B cell (primary cell): ENCODE results near the gene DTNA. TPM values are rescaled to one million over a fixed set of nuclear protein-coding genes. Genes with fewer than 3 reads are reported as not detected.

ENCODE experiments used
- ATAC-seq: fragments of 200-7000 bp; cut with Tn5 transposase; one replicate; pipeline ENCODE4 v1.10.0; 2021; ENCODE audit warnings: low read depth, mild to moderate bottlenecking, moderate number of reproducible peaks, moderate library complexity
- CTCF ChIA-PET: fragments of 350-600 bp; sonication (Branson Sonifier 250); formaldehyde crosslinking; loops from one replicate; lab custom pipeline; 2021; ENCODE audit warnings: antibody characterized with exemption, inconsistent platforms; lab: Charles Lee
- POLR2A ChIA-PET: fragments of 350-600 bp; sonication (Branson Sonifier 250); formaldehyde crosslinking; loops from one replicate; lab custom pipeline; 2021; ENCODE audit warnings: antibody characterized with exemption; lab: Charles Lee
- DNase-seq: peaks from one replicate; pipeline ENCODE4 v3.0.0; 2013
- H2AFZ ChIP-seq: 2 replicates; pipeline ENCODE4 v1.6.1; 2012; ENCODE audit warnings: mild to moderate bottlenecking, low read depth, low read length; ENCODE audit not compliant: insufficient read depth, poor library complexity, severe bottlenecking
- H3K27ac ChIP-seq, 2 donors: 1 replicate in 1 of 2; 2 replicates in 1 of 2; pipeline ENCODE4 v1.5.1; 2012 to 2013; ENCODE audit warnings: low read length in 2 of 2, mild to moderate bottlenecking in 2 of 2, moderate library complexity in 1 of 2
- H3K27me3 ChIP-seq, 4 experiments: fragments of 200-600 bp in 1 of 4; sonication (generic) in 1 of 4; replicated peaks in 1 of 4; 1 replicate in 2 of 4; 2 replicates in 2 of 4; pipeline versions ENCODE4 v1.6.1 to v1.7.0; 2013 to 2016; ENCODE audit warnings: low read length in 3 of 4, mild to moderate bottlenecking in 2 of 4, mixed read lengths in 1 of 4, moderate library complexity in 1 of 4; ENCODE audit not compliant: insufficient read depth in 4 of 4, control insufficient read depth in 3 of 4; ENCODE audit errors: control extremely low read depth in 1 of 4
- H3K36me3 ChIP-seq, 2 experiments: replicated peaks in 1 of 2; 1 replicate in 1 of 2; 2 replicates in 1 of 2; pipeline versions ENCODE4 v1.6.1 to v1.7.1; 2013; ENCODE audit warnings: low read length in 1 of 2; ENCODE audit not compliant: insufficient read depth in 2 of 2, control insufficient read depth in 1 of 2; ENCODE audit errors: control extremely low read depth in 1 of 2, extremely low read depth in 1 of 2
- H3K4me1 ChIP-seq, 2 donors: fragments of 200-600 bp in 1 of 2; sonication (generic) in 1 of 2; 1 replicate in 1 of 2; 2 replicates in 1 of 2; pipeline versions ENCODE4 v1.5.1 to v1.6.1; 2013 to 2017; ENCODE audit warnings: low read length in 2 of 2; ENCODE audit not compliant: control insufficient read depth in 2 of 2, insufficient read depth in 2 of 2
- H3K4me2 ChIP-seq: replicated peaks from 2 replicates; pipeline ENCODE3; 2012; ENCODE audit warnings: mild to moderate bottlenecking, low read depth, low read length; ENCODE audit not compliant: poor library complexity, severe bottlenecking
- H3K4me3 ChIP-seq, 5 experiments: fragments of 200-600 bp in 1 of 5; sonication (generic) in 1 of 5; 1 replicate in 3 of 5; 2 replicates in 2 of 5; pipeline versions ENCODE4 v1.5.1 to v1.7.0; 2011 to 2016; ENCODE audit warnings: low read length in 4 of 5, mild to moderate bottlenecking in 4 of 5, low read depth in 2 of 5, control low read depth in 1 of 5, moderate library complexity in 1 of 5; ENCODE audit not compliant: insufficient read depth in 1 of 5; ENCODE audit errors: control extremely low read depth in 1 of 5, extremely low read depth in 1 of 5
- H3K79me2 ChIP-seq: fragments of 200-600 bp; sonication (generic); one replicate; pipeline ENCODE4 v1.6.0; 2016; ENCODE audit warnings: low read length; ENCODE audit not compliant: control insufficient read depth, insufficient read depth
- H3K9ac ChIP-seq: fragments of 200-600 bp; sonication (generic); 2 replicates; pipeline ENCODE4 v1.6.1; 2017; ENCODE audit warnings: mild to moderate bottlenecking, low read length, moderate library complexity
- H3K9me3 ChIP-seq, 3 donors: one replicate each; pipeline versions ENCODE4 v1.6.1 to v1.7.1; 2013; ENCODE audit warnings: low read length in 2 of 3; ENCODE audit not compliant: control insufficient read depth in 2 of 3, insufficient read depth in 1 of 3; ENCODE audit errors: control extremely low read depth in 1 of 3
- H4K20me1 ChIP-seq: 2 replicates; pipeline ENCODE4 v1.6.0; 2012; ENCODE audit warnings: mild to moderate bottlenecking, low read length; ENCODE audit not compliant: insufficient read depth, control insufficient read depth, poor library complexity, severe bottlenecking
- H3K27ac Mint-ChIP-seq: one replicate; pipeline ENCODE4 v1.8.0; 2021; ENCODE audit warnings: mixed read lengths
- H3K27me3 Mint-ChIP-seq: one replicate; pipeline ENCODE4 v1.8.0; 2021; ENCODE audit warnings: mixed read lengths
- H3K4me1 Mint-ChIP-seq: one replicate; pipeline ENCODE4 v1.8.0; 2021; ENCODE audit warnings: mixed read lengths
- H3K4me3 Mint-ChIP-seq: one replicate; pipeline ENCODE4 v1.8.0; 2021; ENCODE audit warnings: mixed read lengths
- H3K9me3 Mint-ChIP-seq: one replicate; pipeline ENCODE4 v1.8.0; 2022; ENCODE audit warnings: mixed read lengths; ENCODE audit not compliant: insufficient read depth
- EZH2 ChIP-seq: IDR thresholded peaks from 2 replicates; pipeline ENCODE4 v1.6.1; 2012; ENCODE audit warnings: borderline replicate concordance, low read depth, mild to moderate bottlenecking, moderate library complexity, low read length; ENCODE audit not compliant: insufficient read depth, poor library complexity, severe bottlenecking
- WGBS: methylation state at CpG from one replicate; pipeline ENCODE4 v1.1.5; 2013; ENCODE audit warnings: missing lambda C conversion rate; ENCODE audit not compliant: insufficient coverage; 5-methylcytosine and 5-hydroxymethylcytosine counted together
- intact Hi-C: fragments of 100-400 bp; cut with micrococcal nuclease; formaldehyde crosslinking; loops from one replicate; pipeline ENCODE4 v1.10.0; 2022
- polyA plus RNA-seq: library from polyadenylated mRNA; depleted of rRNA; stranded (reverse); fragments of >200 nt; gene quantifications from 2 replicates; pipeline ENCODE4 v1.2.3, GENCODE V29; 2012
- total RNA-seq, 2 donors: library from RNA; stranded (reverse); fragments of 120-200 nt in 1 of 2; gene quantifications; 1 replicate in 1 of 2; 2 replicates in 1 of 2; pipeline versions ENCODE4 v1.2.3 to v1.2.4, GENCODE V29; 2013 to 2022
- TF ChIP-seq, protein P1 (sequence below): fragments of 200-600 bp; IDR thresholded peaks from one replicate; pipeline ENCODE4 v1.8.0; 2022; ENCODE audit warnings: antibody characterized with exemption, mild to moderate bottlenecking

Gene DTNA
- total and polyA plus RNA-seq, 2 donors (not counting 1 experiment from before 2014, with no cell fraction given), result not detected

DNA sequence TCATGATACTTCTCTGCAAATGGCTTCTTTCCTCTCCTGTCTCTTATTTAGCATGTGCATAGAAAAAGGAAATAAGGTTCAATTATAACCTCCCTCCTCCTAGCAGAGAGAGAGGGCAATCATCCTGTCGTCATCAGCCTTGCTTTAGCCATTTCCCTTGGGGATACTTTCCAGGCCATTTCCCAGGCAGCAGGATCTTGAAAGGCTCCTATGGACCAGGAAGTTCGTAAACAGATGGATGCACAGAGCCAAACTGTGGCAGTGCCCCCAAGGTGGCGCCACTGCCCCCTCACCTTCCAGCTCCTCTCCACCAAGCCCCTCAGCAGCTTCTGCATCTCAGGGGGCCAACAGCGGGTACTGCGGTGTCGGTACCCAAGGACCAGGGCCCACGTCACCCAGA, 157.4 kb downstream of the DTNA start:
- H3K4me2 ChIP-seq, result no peak overlapping the region
- no peak overlapping the region for H3K4me3 Mint-ChIP-seq
- H3K9ac ChIP-seq, result no peak overlapping the region
- no peak for ATAC-seq
- no peaks in the 10 kb centered on the region for H3K79me2 ChIP-seq
- no peaks in the 10 kb centered on the region for H3K4me1 ChIP-seq
- H3K36me3 ChIP-seq, result no peaks in the 10 kb centered on the region
- H3K9me3 Mint-ChIP-seq, result no peaks in the 10 kb centered on the region
- no peak overlapping the region for H3K27ac ChIP-seq
- no peaks in the 10 kb centered on the region for H4K20me1 ChIP-seq
- no peak overlapping the region for H3K27ac Mint-ChIP-seq
- WGBS, result 75% methylated on average over 7 of the region's 7 CpGs
- no peaks in the 10 kb centered on the region for H3K27me3 Mint-ChIP-seq
- intact Hi-C loops, result loop anchor here (5.0 kb wide), 1 partner anchor 275 kb away; no protein-coding TSS in a partner anchor
- no peaks in the 10 kb centered on the region for H3K9me3 ChIP-seq
- no peaks in the 10 kb centered on the region for H3K27me3 ChIP-seq
- ChIA-PET CTCF (no interaction called here), POLR2A (no interaction called here)
- no peak for DNase-seq
- TF ChIP-seq, protein P1, sequence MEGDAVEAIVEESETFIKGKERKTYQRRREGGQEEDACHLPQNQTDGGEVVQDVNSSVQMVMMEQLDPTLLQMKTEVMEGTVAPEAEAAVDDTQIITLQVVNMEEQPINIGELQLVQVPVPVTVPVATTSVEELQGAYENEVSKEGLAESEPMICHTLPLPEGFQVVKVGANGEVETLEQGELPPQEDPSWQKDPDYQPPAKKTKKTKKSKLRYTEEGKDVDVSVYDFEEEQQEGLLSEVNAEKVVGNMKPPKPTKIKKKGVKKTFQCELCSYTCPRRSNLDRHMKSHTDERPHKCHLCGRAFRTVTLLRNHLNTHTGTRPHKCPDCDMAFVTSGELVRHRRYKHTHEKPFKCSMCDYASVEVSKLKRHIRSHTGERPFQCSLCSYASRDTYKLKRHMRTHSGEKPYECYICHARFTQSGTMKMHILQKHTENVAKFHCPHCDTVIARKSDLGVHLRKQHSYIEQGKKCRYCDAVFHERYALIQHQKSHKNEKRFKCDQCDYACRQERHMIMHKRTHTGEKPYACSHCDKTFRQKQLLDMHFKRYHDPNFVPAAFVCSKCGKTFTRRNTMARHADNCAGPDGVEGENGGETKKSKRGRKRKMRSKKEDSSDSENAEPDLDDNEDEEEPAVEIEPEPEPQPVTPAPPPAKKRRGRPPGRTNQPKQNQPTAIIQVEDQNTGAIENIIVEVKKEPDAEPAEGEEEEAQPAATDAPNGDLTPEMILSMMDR, result no peak
- TF ChIP-seq EZH2, result no peak
- H2AFZ ChIP-seq, result no peak overlapping the region
- no peak overlapping the region for H3K4me3 ChIP-seq
- H3K4me1 Mint-ChIP-seq, result no peaks in the 10 kb centered on the region

DNA sequence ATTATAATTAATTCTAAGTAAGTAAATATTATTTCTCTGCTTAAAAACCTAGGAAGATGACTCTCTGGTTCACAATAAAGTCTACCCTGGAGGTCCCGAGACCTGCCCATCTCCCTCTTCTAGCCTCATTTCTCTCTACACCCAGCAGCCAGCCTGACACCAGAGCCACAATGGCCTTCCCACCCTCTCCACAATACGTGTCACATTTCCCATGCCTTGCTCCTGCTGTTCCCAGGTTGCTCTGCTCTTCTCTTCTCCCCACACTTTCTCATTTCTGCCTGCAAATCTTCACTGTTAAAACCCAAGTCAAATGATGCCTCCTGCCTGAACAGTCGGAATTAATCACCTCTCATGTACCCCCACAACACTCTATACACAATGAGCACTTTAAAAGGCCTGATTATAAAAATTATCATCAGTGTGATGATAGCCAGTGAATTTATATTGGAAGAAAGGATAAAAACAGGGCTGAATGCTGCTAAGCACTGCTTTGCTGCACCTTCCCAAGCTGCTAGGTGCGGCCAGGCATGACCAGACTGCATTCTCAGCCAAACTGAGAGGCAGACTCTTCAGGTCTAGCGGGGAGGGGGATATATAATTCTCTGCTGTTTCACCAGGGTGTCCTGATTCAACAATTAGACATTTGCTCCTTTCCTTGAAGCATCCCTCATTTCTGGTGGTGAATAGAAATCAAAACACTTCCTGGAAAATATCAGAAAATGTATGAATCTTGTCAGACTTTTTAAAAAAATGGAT, 160.6 kb downstream of the DTNA start:
- ATAC-seq (no peak), DNase-seq (no peak)
- Histone ChIP-seq H3K9ac (no peak overlapping the region), H3K36me3 (no peaks in the 10 kb centered on the region), H3K79me2 (no peaks in the 10 kb centered on the region), H3K4me2 (no peak overlapping the region), H3K4me1 (no peaks in the 10 kb centered on the region), H3K9me3 (no peaks in the 10 kb centered on the region), H2AFZ (no peak overlapping the region), H3K27ac (no peak overlapping the region), H4K20me1 (no peaks in the 10 kb centered on the region), H3K4me3 (no peak overlapping the region), H3K27me3 (no peaks in the 10 kb centered on the region)
- Mint-ChIP-seq H3K27ac (no peak overlapping the region), H3K4me1 (no peaks in the 10 kb centered on the region), H3K27me3 (no peaks in the 10 kb centered on the region), H3K4me3 (no peak overlapping the region), H3K9me3 (no peaks in the 10 kb centered on the region)
- POLR2A ChIA-PET, result no interaction called here
- WGBS, result 85% methylated on average over 2 of the region's 5 CpGs
- CTCF ChIA-PET, result no interaction called here
- TF ChIP-seq, protein P1, result no peak
- TF ChIP-seq EZH2, result no peak
- intact Hi-C loops, result no loop called here
